Superior temporal gyrus (tissue), 1 donor: ENCODE results near the gene SERPINA5.

ENCODE experiments used
- DNase-seq: peaks from one replicate; pipeline ENCODE4 v3.0.0-alpha.2; 2016; ENCODE audit errors: extremely low spot score

SERPINA5 gene

GRCh38 chr14:94581127-94581999, at the start of gene SERPINA5:
SERPINA5 (plus strand) TSS chr14:94581426; CDS start chr14:94587363, 5,937 bp downstream.
- no peak for DNase-seq

DNA sequence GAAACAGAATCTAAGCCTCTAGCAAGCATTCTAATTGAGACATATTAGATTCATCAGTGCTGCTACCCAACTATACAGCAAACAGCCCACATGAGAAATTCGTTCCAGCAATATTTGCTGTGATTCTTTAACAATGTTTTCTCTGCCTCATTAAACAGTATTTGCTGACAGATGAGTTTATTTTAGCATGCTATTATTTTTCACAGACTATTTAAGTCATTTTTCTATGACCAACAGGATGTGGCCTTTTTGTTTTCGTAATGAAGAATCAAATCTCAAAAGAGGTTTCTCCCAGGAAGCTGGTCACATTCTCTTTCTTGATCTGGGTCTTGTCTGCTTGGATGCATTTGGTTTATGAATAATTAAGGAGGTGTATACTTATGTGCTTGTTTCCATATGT, 48.8 kb upstream of the SERPINA5 start:
- DNase-seq: no peak

- DNase-seq: no peak
Measured at GRCh38 chr14:94535506-94535905, 45.7 kb upstream of the SERPINA5 start.

GRCh38 chr14:94536836-94537235, 44.4 kb upstream of the SERPINA5 start:
- no peak for DNase-seq

DNA sequence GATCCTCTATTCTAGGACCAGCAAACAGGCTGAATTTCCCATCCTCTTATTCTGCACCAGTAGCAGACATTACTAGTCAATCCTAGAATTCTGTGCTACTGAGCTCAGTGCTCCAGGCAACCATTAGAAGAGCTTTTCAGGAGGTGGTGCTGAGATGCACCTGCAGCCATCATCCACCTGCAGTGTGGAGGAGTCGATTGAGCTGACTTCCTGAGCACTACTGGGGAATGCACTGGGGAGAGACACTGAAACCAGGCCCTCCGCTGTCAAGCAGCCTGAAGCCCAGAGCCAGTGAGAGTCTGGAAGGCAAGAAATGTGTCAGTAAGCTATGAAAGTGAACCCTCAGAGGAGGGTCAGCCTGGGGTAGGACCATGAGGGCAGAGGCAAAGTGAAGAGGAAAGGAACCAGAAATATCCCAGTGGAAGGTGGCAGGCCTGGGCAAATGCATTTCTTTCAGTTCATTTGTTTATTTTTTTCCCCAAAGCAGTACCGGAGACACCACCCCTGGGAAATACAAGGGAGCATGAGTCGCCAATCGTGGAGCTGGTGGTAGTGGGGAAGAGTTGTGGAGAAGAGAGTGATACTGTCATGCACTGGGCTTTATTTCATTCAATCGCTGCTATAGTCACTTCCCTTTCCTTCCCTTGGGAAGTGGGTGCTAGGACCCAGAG, 43.0 kb upstream of the SERPINA5 start:
- no peak for DNase-seq

DNA sequence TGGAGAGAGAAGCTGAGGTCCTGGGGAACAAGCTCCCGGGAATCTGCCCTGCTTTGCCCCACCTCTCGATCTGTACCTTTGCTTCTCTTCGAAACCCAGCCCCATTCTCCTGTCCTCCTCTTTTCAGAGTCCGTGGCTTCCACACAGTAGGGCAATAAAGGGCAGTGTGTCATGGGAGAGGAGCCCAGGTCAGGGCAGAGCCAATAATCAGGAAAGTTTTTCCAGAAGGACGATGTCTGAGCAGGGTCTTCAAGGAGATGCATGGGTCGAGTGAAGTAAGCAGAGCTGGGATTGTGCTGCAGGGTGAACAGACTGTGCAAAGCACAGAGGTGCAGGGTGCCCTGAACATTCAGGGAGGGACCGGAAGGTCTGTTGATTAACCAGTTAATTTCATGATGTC, 42.0 kb upstream of the SERPINA5 start:
- DNase-seq: no peak

DNA sequence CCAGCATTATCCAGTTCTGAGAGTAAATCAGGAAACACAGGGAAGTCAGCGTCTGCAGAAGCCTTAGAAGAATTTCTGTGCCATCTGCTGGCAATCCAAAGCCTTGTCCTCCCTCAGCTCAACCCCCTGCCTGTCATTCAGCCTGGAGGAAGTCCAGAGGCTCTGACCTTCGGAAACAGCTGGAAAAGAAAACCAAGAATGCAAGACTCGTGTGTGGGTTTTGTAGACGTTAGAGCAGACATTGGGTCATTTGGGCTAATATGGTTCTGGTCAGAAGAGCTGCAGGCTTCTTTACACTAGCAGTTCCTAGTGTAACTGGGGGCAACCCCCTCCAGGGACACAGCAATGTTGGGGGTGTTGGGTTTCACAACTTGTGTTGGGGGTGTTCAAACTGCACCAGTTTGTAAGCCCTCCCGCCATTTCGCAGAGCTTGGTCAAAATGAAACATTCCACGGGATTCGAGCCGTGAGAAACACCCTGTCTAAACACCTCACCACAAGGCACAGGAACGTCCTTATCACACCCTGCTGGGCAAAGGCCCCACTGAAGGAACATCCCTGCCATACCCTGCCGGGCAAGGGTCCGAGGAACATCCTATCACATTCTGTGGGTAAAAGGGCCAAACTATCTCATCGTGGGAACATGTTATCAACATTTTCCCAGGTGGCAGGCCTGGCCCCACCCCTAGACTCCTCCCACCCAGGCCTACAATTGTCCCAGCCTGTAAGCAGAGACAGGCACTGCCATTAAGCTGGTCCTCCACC, 41.0 kb upstream of the SERPINA5 start:
- no peak for DNase-seq

DNA sequence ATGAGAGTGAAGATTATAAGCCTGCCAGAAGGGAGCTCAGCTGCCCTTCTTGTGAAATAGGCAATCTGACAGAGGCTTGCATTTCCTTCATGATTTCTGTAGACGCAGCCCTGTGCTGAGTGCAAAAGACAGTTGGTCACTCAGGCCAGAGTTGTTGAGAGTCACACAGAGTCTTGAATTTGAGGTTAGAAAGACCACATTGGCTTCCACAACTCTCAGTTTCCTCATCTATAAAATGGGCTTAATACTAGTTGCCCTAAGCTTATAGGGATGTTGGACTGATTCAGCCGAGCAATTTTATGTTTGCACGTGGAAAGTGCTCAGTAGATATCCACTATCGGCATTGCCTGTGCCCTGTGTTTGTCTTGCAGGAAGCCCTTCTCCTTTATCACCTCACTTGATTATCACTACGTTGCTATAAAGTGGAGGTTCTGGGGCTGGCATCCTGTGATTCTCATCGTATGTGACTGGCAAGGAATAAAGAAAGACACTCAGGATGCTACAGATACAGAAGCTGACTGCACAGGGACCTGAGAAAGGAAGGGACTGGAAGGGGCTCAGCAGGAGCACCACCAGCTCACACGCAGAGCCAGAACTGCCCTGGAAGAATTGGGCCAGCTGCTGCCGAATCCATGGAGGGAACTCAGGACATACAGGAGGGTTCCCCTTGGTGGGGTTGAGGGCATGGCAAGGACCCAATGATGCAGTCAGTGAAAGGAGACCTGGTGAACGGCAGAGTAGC, 39.8 kb upstream of the SERPINA5 start:
- DNase-seq: no peak

GRCh38 chr14:94542111-94542810, 39.0 kb upstream of the SERPINA5 start:
- DNase-seq: no peak

DNA sequence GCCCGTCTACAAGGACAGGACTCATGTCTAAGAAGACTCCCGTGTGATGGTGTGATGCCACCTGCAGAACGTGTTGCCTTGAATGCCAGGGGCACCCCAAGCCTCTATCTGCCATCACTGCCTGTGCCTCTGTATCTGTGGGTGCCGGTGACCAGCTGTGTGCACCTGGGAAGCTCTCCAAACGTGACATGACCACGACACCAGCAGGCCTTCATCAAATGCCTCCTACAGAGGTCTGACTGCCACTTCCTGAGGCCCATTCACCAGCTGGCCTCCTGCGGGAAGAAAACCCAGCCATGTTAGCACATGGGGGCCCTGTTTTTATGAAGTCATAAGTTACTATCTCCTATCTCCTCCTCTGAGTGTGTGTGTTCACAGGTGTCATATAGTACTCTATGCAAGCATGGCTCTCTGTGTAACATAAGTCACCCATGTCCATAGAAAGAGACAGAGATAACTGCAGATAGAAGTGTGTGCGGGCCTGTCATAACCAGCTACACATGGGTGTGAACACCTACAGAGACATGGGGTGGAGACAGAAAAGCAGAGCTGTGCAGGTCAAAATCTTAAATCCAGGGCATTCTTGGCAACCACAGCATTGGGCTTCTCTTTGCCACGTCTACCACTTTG, 38.3 kb upstream of the SERPINA5 start:
- no peak for DNase-seq

DNA sequence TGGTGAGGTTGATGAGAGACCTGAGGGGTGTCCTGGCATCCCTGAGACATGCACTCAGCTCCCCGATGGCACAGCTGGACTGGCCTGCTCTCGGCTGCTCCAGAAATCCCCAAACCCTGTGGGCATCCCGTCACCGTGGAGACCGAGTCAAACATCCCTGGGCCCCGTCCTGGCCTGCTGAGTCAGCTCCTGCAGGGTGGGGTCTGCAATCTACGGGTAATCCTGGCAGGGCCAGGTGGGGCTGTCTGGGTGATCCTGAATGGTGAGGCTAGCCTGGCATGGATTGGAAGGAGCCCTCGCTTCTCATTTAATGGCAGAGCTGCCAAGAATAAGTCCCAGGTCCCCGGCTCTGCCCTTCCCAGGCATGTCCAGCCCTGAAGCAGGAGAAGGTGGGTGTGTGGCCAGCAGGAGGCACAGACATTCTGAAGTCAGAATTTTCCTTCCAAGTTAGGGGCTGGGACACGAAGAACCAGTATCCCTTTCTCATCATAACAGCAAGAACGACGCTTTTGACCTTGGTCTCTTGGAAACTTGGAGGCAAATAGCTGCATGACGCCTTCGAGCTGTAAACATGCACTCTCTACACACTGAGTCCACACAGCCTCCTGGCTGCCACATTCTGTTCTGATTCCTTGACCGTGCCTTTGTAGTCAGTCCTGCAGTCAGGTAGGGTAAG, 37.6 kb upstream of the SERPINA5 start:
- DNase-seq: no peak

DNA sequence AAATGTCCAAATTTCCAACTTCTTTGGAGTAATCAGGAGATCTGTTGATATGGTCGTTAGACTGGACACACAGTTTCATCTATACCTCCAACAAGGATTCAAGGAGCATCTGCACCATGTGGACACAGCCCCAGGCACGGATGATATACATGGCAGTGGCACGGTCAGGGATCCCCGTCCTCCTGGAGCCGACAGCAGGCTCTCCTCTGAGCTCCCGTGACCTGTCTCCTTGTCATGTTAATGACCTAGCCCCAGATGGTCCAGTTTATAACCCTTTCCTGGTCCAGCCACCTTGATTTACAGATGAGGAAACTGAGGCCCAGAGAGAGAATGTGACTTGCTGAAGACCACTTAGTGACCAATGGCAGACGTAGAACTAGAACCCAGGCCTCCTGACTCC, 36.5 kb upstream of the SERPINA5 start:
- no peak for DNase-seq

GRCh38 chr14:94545131-94545841, 35.9 kb upstream of the SERPINA5 start:
- DNase-seq: peak; percentile 67

DNA sequence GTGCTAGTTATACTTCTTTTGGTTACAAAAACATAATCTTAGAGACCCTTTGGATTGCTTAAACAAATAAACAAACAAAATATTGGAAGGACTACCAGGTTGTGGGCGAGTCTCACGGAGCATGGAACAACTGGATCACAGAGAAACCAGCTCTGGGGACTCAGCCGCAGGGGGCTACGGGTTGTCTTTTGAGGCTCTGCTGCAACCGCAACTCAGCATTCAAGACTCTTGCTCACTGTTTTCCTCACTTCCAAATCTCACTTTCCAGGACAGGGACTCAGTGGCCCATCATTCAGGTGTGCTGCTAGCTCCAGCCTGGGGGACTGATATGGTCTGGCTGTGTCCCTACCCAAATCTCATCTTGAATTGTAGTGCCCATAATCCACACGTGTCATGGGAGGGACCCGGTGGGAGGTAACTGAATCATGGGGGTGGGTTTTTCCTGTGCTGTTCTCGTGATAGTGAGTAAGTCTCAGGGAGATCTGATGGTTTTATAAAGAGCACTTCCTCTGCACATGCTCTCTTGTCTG, 34.0 kb upstream of the SERPINA5 start:
- DNase-seq: no peak

DNA sequence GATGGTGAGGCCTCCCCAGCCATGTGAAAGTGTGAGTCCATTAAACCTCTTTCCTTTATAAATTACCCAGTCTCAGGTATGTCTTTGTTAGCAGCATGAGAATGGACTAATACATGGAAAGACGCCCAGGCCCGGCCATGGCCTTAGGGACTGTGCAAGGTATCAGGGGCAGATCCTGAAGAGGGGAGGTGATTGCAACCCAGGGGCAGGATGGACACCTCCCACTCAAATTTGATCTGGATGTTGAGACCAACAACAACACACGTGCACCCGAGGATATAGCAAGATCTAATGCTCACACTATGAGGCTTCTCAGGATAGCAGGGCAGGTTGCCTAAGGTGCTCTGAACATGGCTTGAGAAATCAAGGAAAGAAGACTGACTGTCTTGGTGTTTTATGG, 33.5 kb upstream of the SERPINA5 start:
- no peak for DNase-seq

DNA sequence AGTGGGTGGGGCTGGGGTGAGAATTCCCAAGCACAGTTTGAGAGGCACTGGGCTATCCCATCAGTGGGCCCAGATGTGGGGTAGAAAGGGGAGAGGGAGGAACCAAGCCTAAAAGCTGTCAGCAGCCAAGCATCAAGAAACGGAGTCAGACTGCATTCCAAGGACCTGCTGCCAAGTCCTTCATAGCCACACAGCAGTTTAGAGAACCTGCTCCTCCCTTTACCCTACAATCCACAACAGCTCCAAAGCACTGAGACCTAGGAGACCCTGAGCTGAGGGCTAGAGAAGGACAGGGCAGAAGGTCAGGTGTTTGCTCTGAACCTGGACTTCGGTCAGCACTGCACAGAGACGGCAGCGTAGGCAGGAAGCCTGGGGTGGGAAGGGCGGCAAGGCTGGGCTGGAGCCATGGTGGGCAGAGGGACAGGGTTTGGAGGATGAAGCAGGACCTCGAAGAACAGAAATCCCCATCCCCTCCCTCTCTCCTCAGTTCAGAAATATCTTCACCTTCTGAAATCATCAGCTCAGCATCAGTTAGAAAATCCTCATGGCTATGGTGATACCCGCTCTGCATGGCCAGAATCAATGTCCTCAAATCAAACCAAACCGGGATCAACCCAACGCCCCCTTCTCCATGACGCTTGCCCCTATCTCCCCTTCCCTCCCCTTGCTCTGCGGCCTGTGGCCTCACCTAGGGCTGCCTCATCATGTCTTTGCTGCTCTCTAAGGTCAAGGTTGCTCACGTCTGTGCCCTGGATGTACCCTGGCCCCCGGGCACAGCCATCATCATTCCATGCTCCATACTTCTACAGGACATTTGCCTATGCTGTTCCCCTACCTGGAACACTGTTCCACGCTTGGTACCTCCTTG, 32.9 kb upstream of the SERPINA5 start:
- DNase-seq: no peak

DNA sequence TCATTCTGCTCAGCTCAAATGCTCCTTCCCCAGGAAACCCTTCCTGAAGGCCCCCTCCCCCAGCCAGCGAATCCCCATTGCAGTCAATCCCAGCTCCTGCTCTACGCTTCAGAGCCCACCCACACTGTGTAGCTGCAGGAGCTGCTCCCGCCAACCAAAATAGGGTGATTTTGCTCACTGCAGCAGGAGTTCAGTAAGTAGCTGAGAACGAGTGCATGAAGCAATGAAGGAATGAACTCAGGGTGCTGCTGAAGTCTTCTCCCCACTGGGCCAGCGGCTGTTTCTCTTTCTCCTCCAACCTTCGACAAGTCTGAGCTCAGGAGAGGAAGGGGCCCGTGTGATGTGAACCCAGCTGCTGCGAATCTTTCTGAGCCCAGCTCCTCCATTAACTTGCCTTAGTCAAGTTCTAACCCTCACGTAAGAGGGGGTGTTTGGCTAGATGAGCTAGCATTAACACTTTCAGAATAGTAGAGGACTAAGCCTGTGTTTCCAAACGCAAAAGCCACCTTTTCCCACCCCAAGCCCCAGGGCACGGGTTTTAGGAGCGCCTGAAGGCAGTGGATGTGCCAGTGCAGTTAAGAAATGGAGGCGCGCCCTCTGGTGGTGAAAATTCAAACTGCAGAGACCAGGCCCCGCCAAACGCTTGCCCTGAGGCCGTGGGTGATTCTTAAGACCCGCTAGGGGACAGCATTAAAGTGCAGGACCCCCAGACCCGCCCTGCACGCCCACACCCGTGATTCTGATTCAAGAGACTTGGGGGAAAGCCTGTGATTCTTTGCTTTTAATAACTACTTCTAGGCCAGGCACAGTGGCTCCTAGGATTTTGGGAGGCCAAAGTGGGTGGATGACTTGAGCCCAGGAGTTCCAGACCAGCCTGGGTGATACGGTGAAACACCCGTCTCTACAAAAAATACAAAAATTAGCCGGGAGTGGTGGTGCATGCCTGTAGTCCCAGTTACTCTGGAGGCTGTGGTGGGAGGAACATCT, 31.9 kb upstream of the SERPINA5 start:
- peak; percentile 80 for DNase-seq
